ENCODE data around the gene DGCR8.
"Not testable (repeated sequence)": the region's sequence is repeated elsewhere in the genome, so short reads cannot be mapped to it uniquely, and the experiment has no call there.

Gene DGCR8

DNA sequence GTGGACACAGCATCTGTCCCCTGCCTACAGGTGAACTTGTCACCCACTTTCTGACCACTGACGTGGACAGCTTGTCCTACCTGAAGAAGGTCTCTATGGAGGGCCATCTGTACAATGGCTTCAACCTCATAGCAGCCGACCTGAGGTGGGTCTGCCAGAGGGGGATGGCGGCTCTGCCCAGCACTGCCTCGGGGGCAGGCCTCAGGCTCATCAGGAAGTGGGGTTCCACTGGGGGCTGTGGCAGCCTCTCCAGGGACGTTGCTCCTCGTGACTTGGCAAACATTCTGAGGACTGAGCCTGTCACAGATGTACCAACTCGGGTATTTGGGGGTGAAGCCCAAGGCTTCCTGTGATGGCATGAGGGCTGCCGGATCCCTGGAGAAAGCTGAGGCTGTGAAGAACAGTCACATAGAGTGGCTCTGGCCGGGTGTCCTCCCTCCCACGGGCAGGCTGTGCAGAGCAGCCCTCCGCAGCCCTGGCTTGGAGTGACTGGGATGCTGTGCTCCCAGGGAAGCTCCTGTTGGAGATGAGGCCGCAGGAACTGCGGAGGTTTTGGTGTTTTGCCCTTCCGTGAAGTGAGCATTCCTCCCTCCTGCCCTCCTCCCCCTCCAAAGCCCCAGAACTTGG lies 26.5 kb upstream of the DGCR8 start:
- no peak for DNase-seq

DNA sequence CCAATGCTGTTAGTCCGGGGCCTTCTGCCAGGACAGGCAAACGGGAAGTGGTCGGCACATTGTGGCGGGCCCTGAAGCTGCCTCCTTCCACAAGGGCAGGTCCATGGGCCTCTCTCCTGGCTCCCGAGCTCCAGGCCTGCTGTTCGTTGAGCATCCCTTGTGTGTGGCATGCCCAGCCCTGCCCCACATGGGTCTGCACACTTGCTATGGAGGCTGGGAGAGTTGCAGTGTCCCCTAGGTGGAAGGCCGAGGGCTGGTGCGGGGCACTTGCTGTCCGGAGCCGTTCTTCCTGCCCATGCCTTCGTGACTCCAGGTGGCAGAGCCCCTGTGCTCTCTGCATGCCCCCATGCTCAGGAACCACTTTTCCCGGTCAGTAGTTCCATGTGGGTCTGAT lies 26.0 kb upstream of the DGCR8 start:
- no peak for DNase-seq

DNA sequence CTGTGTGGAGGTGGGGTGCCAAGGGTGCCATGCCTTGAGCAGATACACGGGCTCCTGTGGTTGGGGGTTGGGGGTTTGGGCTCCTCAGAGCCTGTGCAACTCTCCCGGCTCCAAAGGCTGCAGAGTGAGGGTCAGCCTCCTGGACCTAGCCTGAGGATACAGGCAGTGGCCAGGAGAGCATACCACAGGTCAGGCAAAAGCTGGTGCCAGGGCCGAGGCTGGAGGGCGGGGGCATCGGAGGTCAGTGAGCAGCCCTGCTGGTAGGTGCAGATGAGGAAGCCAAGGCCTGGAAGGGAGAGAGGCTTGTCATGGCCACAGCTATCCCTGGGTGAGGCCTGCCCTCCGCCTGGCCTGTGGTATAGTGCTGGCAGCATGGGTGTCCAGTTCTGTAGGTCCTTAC lies 25.6 kb upstream of the DGCR8 start:
- DNase-seq, result no peak

DNA sequence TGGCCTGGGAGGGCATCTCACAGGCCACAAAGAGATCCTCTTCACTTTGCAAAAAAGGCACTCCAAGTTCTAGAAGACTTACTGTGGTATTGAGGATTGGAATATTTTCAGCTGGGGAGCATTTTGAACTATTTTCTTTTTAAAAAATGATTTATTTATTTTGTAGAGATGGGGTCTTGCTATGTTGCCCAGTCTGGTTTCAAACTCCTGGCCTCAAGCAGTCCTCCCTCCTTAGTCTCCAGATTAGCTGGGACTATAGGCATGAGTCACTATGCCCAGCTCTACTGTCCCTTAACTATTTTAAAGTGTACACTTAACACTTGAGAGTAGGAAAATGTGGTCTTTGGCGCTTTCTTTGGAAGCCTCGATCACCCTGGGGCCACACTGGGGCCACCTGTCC lies 24.9 kb upstream of the DGCR8 start:
- DNase-seq, result no peak

DNA sequence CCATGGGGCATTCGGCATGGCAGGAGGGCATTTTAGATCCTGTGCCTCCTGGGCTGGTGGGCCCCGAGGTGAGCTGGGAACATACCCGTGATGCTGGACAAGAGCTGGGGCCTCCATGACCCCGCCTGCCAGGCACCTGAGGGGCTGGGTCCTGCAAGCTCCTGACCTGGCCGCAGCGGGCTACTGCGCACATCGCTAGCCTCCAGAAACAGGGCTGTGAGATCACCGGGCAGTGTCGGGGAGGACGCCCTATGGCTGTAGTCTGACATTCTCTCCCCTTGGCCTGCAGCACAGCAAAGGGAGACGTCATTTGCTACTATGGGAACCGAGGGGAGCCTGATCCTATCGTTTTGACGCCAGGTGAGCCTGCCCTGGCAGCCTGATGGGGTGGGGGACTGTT lies 24.4 kb upstream of the DGCR8 start:
- DNase-seq, result no peak

DNA sequence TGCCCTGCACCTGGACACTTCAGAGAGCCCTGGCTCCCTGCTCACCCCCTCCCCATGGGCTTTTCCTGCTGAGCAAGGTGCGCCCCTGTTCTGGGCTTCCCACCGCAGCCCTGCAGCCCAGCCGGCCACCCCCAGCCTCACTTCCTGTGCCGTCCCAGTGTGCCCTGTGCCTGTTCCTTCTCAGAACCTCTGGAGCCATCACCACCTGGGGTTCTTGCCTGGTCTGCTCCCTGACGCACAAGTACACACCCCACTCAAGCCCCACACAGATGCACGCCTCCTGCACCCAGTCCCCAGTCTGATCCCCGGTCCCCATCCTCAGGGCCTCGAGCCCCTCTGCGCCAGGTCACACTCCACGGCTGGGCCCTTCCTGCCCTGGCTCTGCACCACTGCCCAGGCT lies 23.9 kb upstream of the DGCR8 start:
- no peak for DNase-seq

DNA sequence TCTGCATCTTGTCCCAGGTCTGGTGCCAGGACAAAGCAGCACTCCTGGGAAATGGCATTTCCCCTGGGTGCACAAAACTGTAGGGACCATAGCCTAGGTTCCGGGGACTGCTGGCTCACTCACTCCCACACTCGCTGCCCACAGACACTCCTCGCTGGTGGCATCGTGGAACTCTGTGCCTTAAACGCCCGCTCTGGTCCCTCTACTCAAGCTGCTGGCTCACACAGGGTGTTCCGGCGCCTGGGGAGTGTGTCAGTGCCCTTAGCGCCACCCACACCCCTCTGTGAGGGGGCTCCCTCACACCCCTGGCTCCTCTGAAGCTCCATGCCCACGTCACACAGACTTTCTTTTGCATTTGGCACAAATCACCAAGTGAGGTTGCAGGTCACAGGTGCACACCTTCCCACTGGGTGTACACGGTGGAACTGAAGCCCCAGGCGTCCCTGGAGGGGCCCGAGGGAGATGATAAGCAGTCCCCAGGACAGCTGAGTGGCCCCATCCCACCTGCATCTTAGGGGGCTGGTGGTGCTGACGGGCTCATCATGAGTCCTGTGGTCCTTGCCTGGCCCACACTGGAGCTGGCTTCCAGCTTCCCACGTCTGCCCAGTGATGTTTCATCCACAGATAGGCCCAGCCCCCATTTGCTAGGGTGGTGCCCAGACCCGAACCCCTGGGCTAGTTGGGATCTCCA lies 23.2 kb upstream of the DGCR8 start:
- no peak for DNase-seq

DNA sequence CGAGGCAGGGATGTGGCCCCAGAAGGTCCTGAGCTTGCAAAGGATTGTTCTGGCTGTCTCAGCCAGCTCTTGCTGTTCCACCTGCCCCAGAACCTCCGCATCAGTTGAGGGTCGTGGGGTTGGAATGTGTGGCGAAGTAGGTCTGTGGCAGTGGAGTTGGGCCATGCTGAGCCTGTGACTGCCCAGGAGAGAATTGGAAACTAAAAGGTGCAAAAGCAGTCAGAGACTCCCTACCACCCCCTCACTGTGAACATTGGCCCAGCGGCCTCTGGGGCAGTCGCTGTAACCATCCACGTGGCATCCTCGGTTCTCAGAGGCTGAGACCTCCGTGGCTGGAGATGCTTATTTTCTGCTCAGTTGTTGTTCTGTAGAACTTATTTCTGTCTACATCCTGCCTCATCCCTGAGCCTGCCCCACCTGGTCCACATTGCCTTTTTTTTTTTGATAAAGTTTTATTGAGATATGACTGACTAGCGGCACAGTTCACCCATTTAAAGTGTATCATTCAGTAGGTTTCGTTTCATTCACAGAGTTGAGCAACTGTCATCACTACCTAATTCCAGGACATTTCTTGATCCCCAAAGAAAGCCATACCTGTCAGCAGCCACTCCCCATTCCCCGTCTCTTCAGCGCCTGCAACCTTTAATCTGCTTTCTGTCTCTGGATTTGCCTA lies 22.3 kb upstream of the DGCR8 start:
- DNase-seq, result no peak

DNA sequence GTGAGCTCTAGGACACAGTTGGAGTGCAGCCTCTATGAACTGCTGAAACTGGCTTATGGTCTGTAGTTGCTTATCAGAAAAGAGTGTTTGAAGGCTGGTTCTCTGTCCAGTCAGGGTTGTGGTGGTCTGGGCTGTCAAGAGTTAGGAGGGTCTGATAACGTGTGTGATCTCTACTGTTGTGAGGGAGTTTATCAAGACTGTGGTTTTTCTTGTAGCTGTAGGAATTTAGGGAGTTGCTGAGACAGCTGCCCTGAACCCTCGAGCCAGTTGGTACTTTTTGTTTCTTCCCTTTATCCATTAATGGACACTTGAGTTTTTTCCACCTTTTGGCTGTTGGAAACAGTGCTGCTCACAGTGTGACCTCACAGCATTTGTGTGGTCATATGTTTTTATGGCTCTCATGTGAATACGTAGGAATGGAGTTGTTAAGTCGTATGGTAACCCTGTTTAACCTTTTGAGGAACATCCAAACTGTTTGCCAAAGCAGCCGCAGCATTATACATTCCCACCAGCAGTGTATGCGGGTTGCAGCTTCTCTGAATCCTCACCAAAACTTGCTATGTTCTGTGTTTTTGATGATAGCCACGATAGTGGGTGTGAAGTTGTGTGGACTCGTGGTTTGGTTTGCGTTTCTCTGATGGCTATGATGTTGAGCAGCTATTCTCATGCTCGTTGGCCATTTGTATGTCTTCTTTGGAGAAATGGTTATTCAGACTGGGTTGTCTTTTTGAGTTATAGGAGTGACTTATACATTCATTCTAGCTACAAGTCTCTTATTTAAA lies 20.9 kb upstream of the DGCR8 start:
- DNase-seq, result no peak

DNA sequence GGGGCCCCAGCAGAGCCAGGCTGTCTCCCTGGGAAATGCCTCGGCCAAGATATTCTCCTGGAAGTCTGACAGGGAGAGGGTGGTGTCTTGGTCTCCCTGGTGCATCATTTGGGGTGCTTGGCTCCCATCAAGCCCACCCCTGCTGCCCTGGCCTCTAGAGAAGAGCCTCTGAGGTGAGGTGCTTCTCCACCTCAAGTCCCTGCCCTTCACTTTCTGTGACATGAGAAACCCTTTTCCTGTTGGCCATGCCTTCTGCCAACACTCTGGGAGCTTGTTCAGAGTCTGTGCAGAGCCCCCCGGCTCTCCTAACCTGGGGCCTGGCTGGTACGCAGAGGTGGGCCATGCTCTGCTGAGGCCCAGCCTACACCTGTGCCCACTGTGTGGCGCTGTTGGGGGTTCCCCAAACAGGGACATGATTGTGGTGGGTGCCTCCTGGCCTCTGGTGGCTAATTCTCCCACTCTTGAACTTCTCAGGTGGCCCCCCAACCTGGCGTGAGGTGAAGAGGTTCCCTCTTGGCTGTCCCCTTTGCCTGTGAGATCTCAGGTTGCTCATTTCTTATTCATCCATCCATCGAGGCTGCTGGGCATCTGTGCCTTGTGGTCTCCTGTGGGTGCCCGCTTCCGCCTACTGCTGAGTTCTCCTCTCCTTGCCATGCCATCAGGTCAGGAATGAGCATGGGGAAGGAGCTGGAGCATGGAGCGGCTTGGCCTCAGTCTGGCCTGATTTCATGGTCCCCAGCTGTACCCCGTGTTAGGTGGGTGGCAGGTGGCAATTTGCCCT lies 19.2 kb upstream of the DGCR8 start:
- DNase-seq, result no peak

DNA sequence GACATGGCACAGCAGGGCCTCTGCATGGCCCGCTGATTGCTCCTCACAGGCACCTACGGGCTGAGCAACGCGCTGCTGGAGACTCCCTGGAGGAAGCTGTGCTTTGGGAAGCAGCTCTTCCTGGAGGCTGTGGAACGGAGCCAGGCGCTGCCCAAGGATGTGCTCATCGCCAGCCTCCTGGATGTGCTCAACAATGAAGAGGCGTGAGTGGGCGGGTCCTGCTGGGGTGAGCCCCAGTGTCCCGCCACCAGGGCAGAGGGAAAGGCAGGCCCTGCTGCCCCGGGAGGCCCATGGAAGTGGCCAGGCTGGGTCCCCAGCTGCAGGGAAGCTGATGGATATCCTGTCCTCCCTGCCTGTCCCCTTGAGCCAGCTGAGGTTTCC lies 18.6 kb upstream of the DGCR8 start:
- no peak for DNase-seq

DNA sequence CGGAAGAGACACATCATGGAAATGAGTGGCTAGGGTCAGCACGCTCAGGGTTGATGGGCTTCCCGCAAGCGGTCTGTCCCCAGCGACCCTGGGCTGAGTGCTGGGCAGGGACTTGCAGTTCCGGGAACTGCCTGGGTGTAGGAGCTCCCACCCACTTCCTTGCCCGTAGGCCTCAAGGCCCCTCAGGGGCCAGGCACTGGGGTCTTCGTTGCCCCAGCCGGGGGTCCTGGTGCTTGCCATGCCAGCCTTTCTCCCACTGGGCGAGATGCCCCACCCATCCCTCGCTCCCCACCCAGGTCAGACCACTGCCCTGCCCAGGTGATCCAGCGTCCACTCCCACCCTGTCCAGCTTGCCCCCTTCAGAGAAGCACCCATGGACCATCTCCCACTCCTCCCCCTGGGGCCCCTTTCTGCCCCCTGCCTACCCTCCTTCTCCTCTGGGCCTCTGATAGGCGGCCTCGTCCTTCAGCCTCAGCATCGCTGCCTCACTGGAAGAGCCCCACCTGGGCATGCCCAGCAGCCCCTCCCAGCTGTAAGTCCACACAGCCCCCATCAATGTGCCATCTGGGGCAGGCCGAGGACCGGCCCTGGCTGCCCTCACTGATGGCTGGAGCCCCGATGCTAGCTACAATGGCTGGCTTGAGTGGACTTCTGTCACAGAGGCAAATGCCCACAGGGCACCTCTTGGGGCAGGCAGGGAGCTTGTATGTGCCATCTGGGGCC lies 17.8 kb upstream of the DGCR8 start:
- DNase-seq, result no peak

DNA sequence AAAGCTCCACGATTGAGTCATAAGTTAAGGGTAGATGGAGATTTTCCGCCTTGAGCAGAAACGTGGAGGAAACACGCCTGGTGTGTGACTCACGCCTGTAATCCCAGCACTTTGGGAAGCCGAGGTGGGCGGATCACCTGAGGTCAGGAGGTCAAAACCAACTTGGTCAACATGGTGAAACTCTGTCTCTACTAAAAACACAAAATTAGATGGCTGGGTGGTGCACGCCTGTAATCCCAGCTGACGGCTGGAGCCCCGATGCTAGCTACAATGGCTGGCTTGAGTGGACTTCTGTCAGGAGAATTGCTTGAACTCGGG lies 17.3 kb upstream of the DGCR8 start:
- no peak for DNase-seq

DNA sequence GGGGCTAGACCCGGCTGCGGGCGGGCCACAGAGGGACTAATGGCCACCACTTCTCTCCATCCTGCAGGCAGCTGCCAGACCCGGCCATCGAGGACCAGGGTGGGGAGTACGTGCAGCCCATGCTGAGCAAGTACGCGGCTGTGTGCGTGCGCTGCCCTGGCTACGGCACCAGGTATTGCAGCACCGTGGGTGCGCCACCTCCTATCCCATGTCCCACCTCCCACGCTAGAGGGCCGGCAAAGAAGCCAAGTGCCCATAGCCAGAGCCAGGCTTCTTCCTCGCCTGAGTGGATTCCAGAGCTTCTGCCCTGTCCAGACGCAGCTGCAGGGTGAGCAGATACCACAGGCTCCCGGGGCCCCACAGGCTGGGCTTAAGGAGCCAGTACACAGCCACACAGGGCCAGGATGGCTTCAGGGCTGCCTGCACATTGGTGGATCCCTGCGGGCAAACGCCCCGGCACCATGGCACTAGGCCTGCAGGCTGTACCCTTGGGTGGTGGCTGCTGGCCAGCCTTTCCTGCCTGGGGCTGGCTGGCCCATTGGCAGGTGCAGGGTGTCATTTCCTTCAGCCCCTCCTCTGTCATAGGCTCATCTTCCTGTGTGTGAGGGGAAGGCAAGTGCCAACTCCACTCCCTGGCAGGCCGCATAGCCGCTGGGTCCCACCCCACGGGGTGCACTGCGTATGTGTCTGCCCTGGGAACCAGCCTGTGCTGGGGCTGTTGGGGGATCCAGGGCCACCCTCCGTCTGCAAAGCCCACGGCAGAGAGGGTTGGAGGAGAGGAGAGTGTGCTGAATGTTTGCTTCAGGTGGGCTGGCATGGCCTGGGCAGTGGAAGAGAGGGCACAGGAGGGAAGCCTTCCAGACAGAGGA lies 16.5 kb upstream of the DGCR8 start:
- DNase-seq, result no peak

DNA sequence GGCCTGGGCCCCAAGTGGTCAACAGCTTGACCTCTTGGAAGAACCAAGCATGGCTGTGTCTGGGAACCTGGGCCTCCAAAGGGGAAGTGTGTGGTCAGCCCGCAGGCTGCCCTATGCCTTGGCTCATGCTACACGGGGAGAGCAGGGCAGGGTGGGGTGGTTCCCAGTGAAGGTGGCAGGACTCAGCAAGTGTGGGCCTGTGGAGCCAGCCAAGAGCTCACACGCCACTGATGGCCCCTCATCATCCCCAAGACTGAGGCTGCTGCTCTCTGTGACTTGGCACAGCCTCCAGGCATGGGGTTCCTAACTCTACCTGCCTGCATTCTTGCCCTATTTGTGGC lies 15.9 kb upstream of the DGCR8 start:
- no peak for DNase-seq

DNA sequence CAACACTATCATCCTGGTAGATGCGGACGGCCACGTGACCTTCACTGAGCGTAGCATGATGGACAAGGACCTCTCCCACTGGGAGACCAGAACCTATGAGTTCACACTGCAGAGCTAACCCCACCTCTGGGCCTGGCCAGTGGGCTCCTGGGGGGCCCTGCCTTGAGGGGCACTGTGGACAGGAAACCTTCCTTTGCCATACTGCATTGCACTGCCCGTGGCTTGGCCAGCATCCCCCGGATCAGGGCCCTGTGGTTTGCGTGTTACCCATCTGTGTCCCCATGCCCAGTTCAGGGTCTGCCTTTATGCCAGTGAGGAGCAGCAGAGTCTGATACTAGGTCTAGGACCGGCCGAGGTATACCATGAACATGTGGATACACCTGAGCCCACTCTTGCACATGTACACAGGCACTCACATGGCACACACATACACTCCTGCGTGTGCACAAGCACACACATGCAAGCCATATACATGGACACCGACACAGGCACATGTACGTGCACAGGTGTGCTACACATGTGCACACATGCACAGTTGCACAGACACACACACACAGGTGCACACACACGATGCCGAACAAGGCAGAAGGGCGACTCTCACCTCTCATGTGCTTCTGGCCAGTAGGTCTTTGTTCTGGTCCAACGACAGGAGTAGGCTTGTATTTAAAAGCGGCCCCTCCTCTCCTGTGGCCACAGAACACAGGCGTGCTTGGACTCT lies 15.3 kb upstream of the DGCR8 start:
- DNase-seq, result no peak

DNA sequence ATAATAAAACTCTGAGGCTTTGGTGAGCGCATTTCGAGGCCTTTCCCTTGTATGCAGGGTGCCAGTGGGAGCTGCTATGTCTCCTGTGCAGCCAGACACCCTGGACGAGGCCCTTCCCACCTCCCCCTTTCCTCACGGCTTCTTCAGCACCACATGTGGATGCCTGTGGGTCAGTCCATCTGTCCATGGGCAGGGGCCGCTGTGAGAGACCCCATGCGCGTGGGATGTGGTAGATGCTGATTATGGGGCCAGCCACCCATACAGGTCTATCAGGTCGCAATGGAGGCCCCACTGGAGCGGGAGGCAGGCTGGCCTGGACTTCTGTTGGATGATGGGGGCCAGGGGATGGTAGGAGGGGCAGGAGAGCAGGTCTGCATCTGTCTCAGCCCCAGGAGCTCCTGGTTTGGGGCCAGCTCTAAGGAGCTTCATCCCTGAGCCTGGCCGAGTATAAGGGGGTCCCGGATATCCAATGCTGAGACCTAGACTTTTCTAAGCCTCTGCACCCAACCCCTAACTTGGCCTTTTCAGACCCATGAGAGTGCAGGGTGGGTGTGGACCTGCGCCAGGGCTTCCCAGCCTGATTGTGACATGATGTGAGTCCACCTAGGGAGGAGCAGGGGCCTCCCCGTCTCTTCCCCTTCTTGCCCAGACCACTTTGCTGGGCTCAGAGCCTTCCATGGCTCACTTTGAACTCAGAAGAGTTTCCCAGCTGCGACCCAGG lies 14.0 kb upstream of the DGCR8 start:
- DNase-seq, result no peak

DNA sequence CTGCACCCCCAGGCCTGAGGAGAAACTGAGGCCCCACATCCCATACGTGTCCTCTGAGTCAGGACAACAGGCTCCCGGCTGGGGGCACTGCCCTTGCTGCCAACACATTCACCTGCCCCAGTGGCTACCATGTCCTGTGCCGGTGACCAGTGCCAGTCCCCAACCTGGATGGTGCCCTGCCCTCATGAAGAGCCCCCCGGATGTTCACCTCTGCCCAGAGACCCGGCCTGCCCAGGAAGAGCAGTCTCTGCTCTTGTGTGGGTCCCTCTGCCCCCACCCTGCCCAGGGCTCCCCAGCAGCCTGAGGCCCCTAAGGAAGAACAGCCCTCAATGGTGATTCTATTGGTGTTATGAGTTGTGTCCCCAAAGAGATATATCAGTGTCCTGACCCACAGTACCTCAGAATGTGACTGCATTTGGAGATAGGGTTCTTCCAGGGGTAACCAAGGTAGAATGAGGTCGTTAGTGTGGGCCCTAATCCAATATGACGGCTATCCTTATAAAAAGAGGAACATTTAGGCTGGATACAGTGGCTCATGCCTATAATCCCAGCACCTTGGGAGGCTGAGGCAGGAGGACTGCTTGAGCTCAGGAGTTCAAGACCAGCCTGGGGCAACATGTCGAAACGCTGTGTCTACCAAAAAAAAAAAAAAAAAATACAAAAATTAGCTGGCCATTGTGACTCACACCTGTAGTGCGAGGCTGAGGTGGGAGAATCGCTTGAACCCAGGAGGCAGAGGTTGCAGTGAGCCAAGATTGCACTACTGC lies 13.2 kb upstream of the DGCR8 start:
- no peak for DNase-seq

DNA sequence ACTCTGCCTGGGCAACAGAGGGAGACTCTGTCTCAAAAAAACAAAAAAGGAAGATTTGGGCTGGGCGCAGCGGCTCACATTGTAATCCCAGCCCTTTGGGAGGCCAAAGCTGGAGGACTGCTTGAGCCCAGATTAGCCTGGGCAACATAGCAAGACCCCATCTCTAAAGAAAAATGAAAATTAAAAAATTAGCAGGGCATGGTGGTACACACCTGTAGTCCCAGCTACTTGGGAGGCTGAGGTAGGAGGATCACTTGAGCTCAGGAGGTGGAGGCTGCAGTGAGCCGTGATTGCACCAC lies 12.7 kb upstream of the DGCR8 start:
- DNase-seq, result not testable (repeated sequence)

DNA sequence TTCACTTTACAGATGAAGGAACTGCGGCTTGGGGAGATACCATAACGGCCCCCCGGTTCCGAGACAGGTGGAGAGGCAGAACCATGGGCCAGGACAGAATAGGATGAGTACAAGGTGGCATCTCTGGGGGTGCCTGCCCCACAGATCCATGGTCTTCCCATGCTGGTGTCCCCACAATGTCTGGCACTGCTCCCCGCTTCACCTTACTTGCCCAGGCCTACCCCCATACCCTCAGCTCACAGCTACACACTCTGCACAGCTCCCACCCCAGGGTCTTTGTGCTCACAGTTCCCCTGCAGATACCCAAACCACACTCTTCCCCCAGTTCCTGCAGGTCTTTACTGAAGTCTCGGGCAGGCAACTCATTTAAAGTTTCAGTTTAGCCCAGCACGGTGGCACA lies 11.4 kb upstream of the DGCR8 start:
- no peak for DNase-seq

Measured in NCI-H446 treated with DMSO at 0.1 percent for 48 hours (cell line).